Endothelial cell of umbilical vein (primary cell): ENCODE results near the gene UPB1. TPM values are rescaled to one million over a fixed set of nuclear protein-coding genes. Genes with fewer than 3 reads are reported as not detected.

Experiments used
- BruUV-seq: library from RNA; stranded (reverse); fragments of 400-500 nt; replicated peaks from 2 replicates; lab custom pipeline; 2021; lab: Mats Ljungman, UMichigan
- CTCF ChIA-PET: fragments of 300-600, 350-600 bp; sonication (Branson Sonifier 250); formaldehyde crosslinking; loops from one replicate; lab custom pipeline; 2021; ENCODE audit warnings: antibody characterized with exemption, inconsistent platforms; lab: Charles Lee
- POLR2A ChIA-PET: fragments of 300-600, 350-600 bp; sonication (Branson Sonifier 250); formaldehyde crosslinking; loops from one replicate; lab custom pipeline; 2021; ENCODE audit warnings: antibody characterized with exemption, inconsistent platforms; lab: Charles Lee
- DNase-seq: peaks from one replicate; pipeline ENCODE4 v3.0.0-alpha.2; 2011; ENCODE audit warnings: low read depth, low spot score
- FAIRE-seq: peaks from 2 replicates; lab custom pipeline; 2011; peaks lifted over from hg19 to GRCh38; lab: Jason Lieb, UNC
- H2AFZ ChIP-seq: 2 replicates; pipeline ENCODE4 v1.6.0; 2012; ENCODE audit warnings: low read depth, low read length, control low read depth, inconsistent platforms
- H3K27ac ChIP-seq: 2 replicates; pipeline ENCODE4 v1.5.1; 2011; ENCODE audit warnings: low read depth, mild to moderate bottlenecking, control low read depth, low read length, moderate library complexity; ENCODE audit not compliant: insufficient read depth
- H3K27me3 ChIP-seq, 2 experiments: 2 replicates each; pipeline versions ENCODE4 v1.6.0 to v1.6.1; 2011; ENCODE audit warnings: low read length in 2 of 2, mixed read lengths in 1 of 2; ENCODE audit not compliant: control insufficient read depth in 2 of 2, insufficient read depth in 2 of 2
- H3K36me3 ChIP-seq, 2 experiments: 2 replicates in 1 of 2; 3 replicates in 1 of 2; pipeline ENCODE4 v1.5.1; 2011; ENCODE audit warnings: low read length in 2 of 2, mild to moderate bottlenecking in 1 of 2, moderate library complexity in 1 of 2; ENCODE audit not compliant: control insufficient read depth in 2 of 2, insufficient read depth in 2 of 2; ENCODE audit errors: extremely low read depth in 1 of 2
- H3K4me1 ChIP-seq: 3 replicates; pipeline ENCODE4 v1.5.1; 2011; ENCODE audit warnings: mild to moderate bottlenecking, low read length; ENCODE audit not compliant: control insufficient read depth, insufficient read depth; ENCODE audit errors: extremely low read depth
- H3K4me2 ChIP-seq: 2 replicates; pipeline ENCODE4 v1.6.1; 2011; ENCODE audit warnings: low read length, control low read depth, mixed read lengths; ENCODE audit not compliant: insufficient read depth
- H3K4me3 ChIP-seq, 3 experiments: fragments of 200-600 bp in 1 of 3; sonication (generic), shearing (Covaris generic) in 1 of 3; replicated peaks in 1 of 3; 2 replicates each; pipeline ENCODE4 v1.5.1; 2011 to 2016; ENCODE audit warnings: control low read depth in 3 of 3, low read length in 3 of 3, mild to moderate bottlenecking in 2 of 3, inconsistent platforms in 1 of 3, low read depth in 1 of 3, moderate library complexity in 1 of 3; ENCODE audit not compliant: insufficient read depth in 1 of 3
- H3K79me2 ChIP-seq: 2 replicates; pipeline ENCODE4 v1.6.0; 2012; ENCODE audit warnings: low read length, inconsistent platforms; ENCODE audit not compliant: control insufficient read depth, insufficient read depth
- H3K9ac ChIP-seq: replicated peaks from 2 replicates; pipeline ENCODE3; 2011; ENCODE audit warnings: low read length, control low read depth; ENCODE audit not compliant: insufficient read depth; ENCODE audit errors: extremely low read depth
- H3K9me1 ChIP-seq: replicated peaks from 3 replicates; pipeline ENCODE4 v1.6.0; 2011; ENCODE audit warnings: mild to moderate bottlenecking, low read length; ENCODE audit not compliant: control insufficient read depth, insufficient read depth; ENCODE audit errors: extremely low read depth
- H3K9me3 ChIP-seq: replicated peaks from 2 replicates; pipeline ENCODE4 v1.5.1; 2012; ENCODE audit warnings: low read length, inconsistent platforms; ENCODE audit not compliant: control insufficient read depth, insufficient read depth
- H4K20me1 ChIP-seq: replicated peaks from 2 replicates; pipeline ENCODE3; 2011; ENCODE audit warnings: mild to moderate bottlenecking, low read length; ENCODE audit not compliant: control insufficient read depth, insufficient read depth; ENCODE audit errors: extremely low read depth
- CTCF ChIP-seq, 2 donors: IDR thresholded peaks; 1 replicate in 1 of 2; 2 replicates in 1 of 2; pipeline ENCODE4 v1.5.1; 2011; ENCODE audit warnings: low read length in 2 of 2, mild to moderate bottlenecking in 2 of 2, moderate library complexity in 2 of 2, control low read depth in 1 of 2, inconsistent platforms in 1 of 2, low read depth in 1 of 2; ENCODE audit not compliant: insufficient read depth in 1 of 2; ENCODE audit errors: extremely low read depth in 1 of 2
- EZH2 ChIP-seq: IDR thresholded peaks from 2 replicates; pipeline ENCODE4 v1.6.1; 2012; ENCODE audit warnings: borderline replicate concordance, low read depth, mild to moderate bottlenecking, moderate library complexity, low read length, inconsistent platforms; ENCODE audit not compliant: severe bottlenecking
- FOS ChIP-seq: IDR thresholded peaks from 2 replicates; pipeline ENCODE4 v1.6.1; 2011; ENCODE audit warnings: mild to moderate bottlenecking, low read length, moderate library complexity, borderline replicate concordance; ENCODE audit not compliant: insufficient read depth
- GATA2 ChIP-seq: IDR thresholded peaks from 2 replicates; pipeline ENCODE4 v1.7.0; 2011; ENCODE audit warnings: low read depth, mild to moderate bottlenecking, moderate library complexity, mixed read lengths, low read length; ENCODE audit not compliant: insufficient read length, insufficient read depth
- JUN ChIP-seq: IDR thresholded peaks from 2 replicates; pipeline ENCODE4 v1.6.1; 2011; ENCODE audit warnings: borderline replicate concordance, low read depth; ENCODE audit not compliant: insufficient read length, insufficient read depth
- MAX ChIP-seq: IDR thresholded peaks from 2 replicates; pipeline ENCODE4 v1.6.1; 2011; ENCODE audit not compliant: insufficient read depth, insufficient read length
- POLR2A ChIP-seq: IDR thresholded peaks from 2 replicates; pipeline ENCODE4 v1.6.1; 2012; ENCODE audit warnings: low read depth, mild to moderate bottlenecking, control low read depth, low read length
- POLR2AphosphoS5 ChIP-seq: IDR thresholded peaks from 2 replicates; pipeline ENCODE4 v1.6.1; 2012; ENCODE audit warnings: low read depth, mild to moderate bottlenecking, control low read depth, low read length, moderate library complexity; ENCODE audit not compliant: insufficient read depth
- dilution Hi-C: fragments of 300-500 bp; cut with MboI; formaldehyde crosslinking; loops from one replicate; pipeline ENCODE4 v1.15.0; 2019; ENCODE audit warnings: low sequenced_read_pairs; ENCODE audit not compliant: extremely low pct_ligation_motif_present
- intact Hi-C: fragments of 100-400 bp; cut with micrococcal nuclease; formaldehyde crosslinking; loops from one replicate; pipeline ENCODE4 v1.10.0; 2022
- polyA plus RNA-seq, 4 experiments: library from polyadenylated mRNA; depleted of rRNA in 3 of 4; stranded (reverse) in 3 of 4; unstranded in 1 of 4; fragments of >200 nt; gene quantifications; 2 replicates each; pipeline versions ENCODE4 v1.2.1 to v1.2.3, GENCODE V29; 2011 to 2012; ENCODE audit warnings: missing spikeins in 1 of 4
- total RNA-seq: library from RNA; stranded (reverse); gene quantifications from 2 replicates; pipeline ENCODE4 v1.2.3, GENCODE V29; 2021

UPB1 gene
- total and polyA plus RNA-seq, 2 donors (not counting 3 experiments of a cell fraction or from before 2014, with no cell fraction given), result 0.30 to 0.80 TPM

- H3K4me3 ChIP-seq, result no peak overlapping the region
- TF ChIP-seq POLR2AphosphoS5, result no peak
- TF ChIP-seq EZH2, result no peak
- no peak for TF ChIP-seq CTCF (IDR thresholded peaks at IDR 0.05; ENCODE audit: extremely low read depth in 1 of 2, insufficient read depth in 1 of 2, low read depth in 1 of 2, low read length in 2 of 2)
- no peak for TF ChIP-seq POLR2A
- no peak for TF ChIP-seq JUN
- TF ChIP-seq FOS, result no peak
- no peak for TF ChIP-seq MAX
- no peak for TF ChIP-seq GATA2
- peak; percentile 63 for DNase-seq
- H3K4me2 ChIP-seq, result peak overlapping the region; percentile 28
- dilution Hi-C loops (no loop called here), intact Hi-C loops (no loop called here)
- H3K27me3 ChIP-seq, result no peaks in the 10 kb centered on the region
- ChIA-PET POLR2A (interaction anchor here (0.6 kb wide), 1 partner anchor 161 kb away, joined by 4 read pairs; no protein-coding TSS in a partner anchor), CTCF (interaction anchor here (1.0 to 2.5 kb wide), 6 partner anchors 10 to 81 kb away, joined by 3 to 14 read pairs (median 6); partner anchors contain the start of gene ADORA2A)
- no peaks in the 10 kb centered on the region for H3K9me1 ChIP-seq
- no peaks in the 10 kb centered on the region for H3K79me2 ChIP-seq
- peak; percentile 43 for FAIRE-seq
- BruUV-seq, result no TSS peak
- H3K27ac ChIP-seq, result no peak overlapping the region
- H3K36me3 ChIP-seq, result no peaks in the 10 kb centered on the region
- peaks cover 35% of the 10 kb centered on the region for H3K4me1 ChIP-seq
- H4K20me1 ChIP-seq, result no peaks in the 10 kb centered on the region
- no peak overlapping the region for H2AFZ ChIP-seq
- no peak overlapping the region for H3K9ac ChIP-seq
- H3K9me3 ChIP-seq, result no peaks in the 10 kb centered on the region
These were observed 39.2 kb upstream of the UPB1 start for GRCh38 chr22:24455751-24456426.
